Measurements from ENCODE around the gene PPM1A. TPM values are rescaled to one million over a fixed set of nuclear protein-coding genes. Genes with fewer than 3 reads are reported as not detected.

The PPM1A gene
- total and polyA plus RNA-seq, 2 of the 13 experiments (the other 11 are each of a cell fraction or from before 2014, with no cell fraction given), result 23.3 to 29.8 TPM

- no peak for TF ChIP-seq ZNF570 (CRISPR knock-in tag; IDR thresholded peaks at IDR 0.05; ENCODE audit: borderline replicate concordance)
- TF ChIP-seq, protein P1, sequence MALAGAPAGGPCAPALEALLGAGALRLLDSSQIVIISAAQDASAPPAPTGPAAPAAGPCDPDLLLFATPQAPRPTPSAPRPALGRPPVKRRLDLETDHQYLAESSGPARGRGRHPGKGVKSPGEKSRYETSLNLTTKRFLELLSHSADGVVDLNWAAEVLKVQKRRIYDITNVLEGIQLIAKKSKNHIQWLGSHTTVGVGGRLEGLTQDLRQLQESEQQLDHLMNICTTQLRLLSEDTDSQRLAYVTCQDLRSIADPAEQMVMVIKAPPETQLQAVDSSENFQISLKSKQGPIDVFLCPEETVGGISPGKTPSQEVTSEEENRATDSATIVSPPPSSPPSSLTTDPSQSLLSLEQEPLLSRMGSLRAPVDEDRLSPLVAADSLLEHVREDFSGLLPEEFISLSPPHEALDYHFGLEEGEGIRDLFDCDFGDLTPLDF (CRISPR knock-in tag; IDR thresholded peaks at IDR 0.05), result no peak; the same call in 1 of the 2 replicates
- TF ChIP-seq STAT6 (CRISPR knock-in tag; IDR thresholded peaks at IDR 0.05; ENCODE audit: borderline replicate concordance), result no peak
- TF ChIP-seq ZNF709 (CRISPR knock-in tag; IDR thresholded peaks at IDR 0.05), result no peak
- TF ChIP-seq GABPB1 (CRISPR knock-in tag; IDR thresholded peaks at IDR 0.05), result peak; percentile 84
- TF ChIP-seq MED1 (CRISPR knock-in tag; IDR thresholded peaks at IDR 0.05), result peak; percentile 51
- peak; percentile 69; the same call in 1 of the 2 replicates for TF ChIP-seq ZNF614 (CRISPR knock-in tag; IDR thresholded peaks at IDR 0.05; ENCODE audit: borderline replicate concordance)
- no peak; the same call in 1 of the 2 replicates for TF ChIP-seq ZNF20 (CRISPR knock-in tag; IDR thresholded peaks at IDR 0.05)
- TF ChIP-seq FUBP1 (CRISPR knock-in tag; IDR thresholded peaks at IDR 0.05; ENCODE audit: borderline replicate concordance), result no peak
- TF ChIP-seq ZNF33B (CRISPR knock-in tag; IDR thresholded peaks at IDR 0.05), result no peak
- no peak for TF ChIP-seq ZNF660 (CRISPR knock-in tag; IDR thresholded peaks at IDR 0.05; ENCODE audit: borderline replicate concordance, low read depth)
- TF ChIP-seq TBX2 (CRISPR knock-in tag; IDR thresholded peaks at IDR 0.05; ENCODE audit: borderline replicate concordance), result peak; percentile 55; the same call in 1 of the 2 replicates
- peak; percentile 9; the same call in 1 of the 2 replicates for TF ChIP-seq ZMYM3 (CRISPR knock-in tag; IDR thresholded peaks at IDR 0.05)
- no peak for TF ChIP-seq CREBL2 (CRISPR knock-in tag; IDR thresholded peaks at IDR 0.05; ENCODE audit: borderline replicate concordance)
- TF ChIP-seq ZNF83 (CRISPR knock-in tag; IDR thresholded peaks at IDR 0.05; ENCODE audit: borderline replicate concordance), result 0 out of 2 replicates have a peak, but pooled peaks have one; percentile 25
- TF ChIP-seq ZNF263 (CRISPR knock-in tag; IDR thresholded peaks at IDR 0.05), result no peak
- peak; percentile 88; the same call in 1 of the 2 replicates for TF ChIP-seq ZNF558 (CRISPR knock-in tag; IDR thresholded peaks at IDR 0.05; ENCODE audit: borderline replicate concordance)
- TF ChIP-seq FOXA1 (IDR thresholded peaks at IDR 0.05), result no peak
- no peak for TF ChIP-seq FOXA1 (CRISPR knock-in tag; IDR thresholded peaks at IDR 0.05)
- TF ChIP-seq PTBP1 (IDR thresholded peaks at IDR 0.05; ENCODE audit: low read depth, low read length, poor library complexity, severe bottlenecking), result no peak
- TF ChIP-seq, protein P2, sequence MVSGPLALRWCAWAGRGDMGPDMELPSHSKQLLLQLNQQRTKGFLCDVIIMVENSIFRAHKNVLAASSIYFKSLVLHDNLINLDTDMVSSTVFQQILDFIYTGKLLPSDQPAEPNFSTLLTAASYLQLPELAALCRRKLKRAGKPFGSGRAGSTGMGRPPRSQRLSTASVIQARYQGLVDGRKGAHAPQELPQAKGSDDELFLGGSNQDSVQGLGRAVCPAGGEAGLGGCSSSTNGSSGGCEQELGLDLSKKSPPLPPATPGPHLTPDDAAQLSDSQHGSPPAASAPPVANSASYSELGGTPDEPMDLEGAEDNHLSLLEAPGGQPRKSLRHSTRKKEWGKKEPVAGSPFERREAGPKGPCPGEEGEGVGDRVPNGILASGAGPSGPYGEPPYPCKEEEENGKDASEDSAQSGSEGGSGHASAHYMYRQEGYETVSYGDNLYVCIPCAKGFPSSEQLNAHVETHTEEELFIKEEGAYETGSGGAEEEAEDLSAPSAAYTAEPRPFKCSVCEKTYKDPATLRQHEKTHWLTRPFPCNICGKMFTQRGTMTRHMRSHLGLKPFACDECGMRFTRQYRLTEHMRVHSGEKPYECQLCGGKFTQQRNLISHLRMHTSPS (CRISPR knock-in tag; IDR thresholded peaks at IDR 0.05; ENCODE audit: low read depth), result 0 out of 2 replicates have a peak, but pooled peaks have one; percentile 4
- TF ChIP-seq ZSCAN25 (CRISPR knock-in tag; IDR thresholded peaks at IDR 0.05), result no peak
These were observed at the start of gene PPM1A (continued) for GRCh38 chr14:60248697-60249318.
